Gastroesophageal sphincter (tissue), 3 donors: Measurements from ENCODE around the gene UNC93B1.

Experiments
- CTCF ChIP-seq, 4 experiments: fragments of 200-600 bp in 2 of 4; fragments of 450-650 bp in 2 of 4; sonication (generic) in 1 of 4; IDR thresholded peaks; one replicate each; pipeline ENCODE4 v1.5.1; 2017 to 2019; ENCODE audit warnings: antibody characterized with exemption in 4 of 4, mild to moderate bottlenecking in 2 of 4, moderate library complexity in 2 of 4
- EP300 ChIP-seq: sonication (generic); formaldehyde crosslinking; IDR thresholded peaks from one replicate; pipeline ENCODE4 v1.6.1; 2017; ENCODE audit warnings: antibody characterized with exemption, mild to moderate bottlenecking
- POLR2A ChIP-seq, 2 donors: fragments of 450-650 bp; IDR thresholded peaks; one replicate each; pipeline ENCODE4 v1.6.1; 2017; ENCODE audit warnings: antibody characterized with exemption in 2 of 2, mild to moderate bottlenecking in 2 of 2, moderate library complexity in 1 of 2

GRCh38 chr11:67997475-67997921, 6.4 kb downstream of the UNC93B1 start:
- no peak for TF ChIP-seq CTCF (IDR thresholded peaks at IDR 0.05)
- no peak for TF ChIP-seq POLR2A (IDR thresholded peaks at IDR 0.05)
- no peak for TF ChIP-seq EP300
